ENCODE measurements around the gene FHL2.

Gene FHL2

DNA sequence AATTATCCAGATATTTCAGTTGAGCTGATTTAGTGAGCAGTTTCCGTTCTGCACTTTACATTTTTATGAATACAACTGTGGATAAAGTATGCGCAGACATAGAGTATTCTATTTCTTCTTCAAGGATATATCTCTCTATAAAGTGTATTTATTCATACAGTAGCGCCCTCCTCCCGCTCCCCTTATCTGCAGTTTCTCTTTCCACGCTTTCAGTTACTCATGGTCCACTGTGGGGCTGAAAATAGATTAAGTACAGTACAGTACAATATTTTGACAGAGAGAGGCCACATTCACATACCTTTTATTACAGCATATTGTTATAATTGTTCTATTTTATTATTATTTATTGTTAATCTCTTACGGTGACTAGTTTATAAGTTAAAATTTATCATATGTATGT, 19.7 kb upstream of the FHL2 start:
- Histone ChIP-seq H3K9me2 (replicated peaks; ENCODE audit: insufficient read depth, low read length) (no peaks in the 10 kb centered on the region), H3K4me1 (ENCODE audit: low read length) (0 out of 2 replicates have a peak, but pooled peaks cover 5% of the 10 kb centered on the region), H3K9ac (ENCODE audit: low read length) (no peak overlapping the region), H3K27me3 (replicated peaks; ENCODE audit: insufficient read depth, low read length) (no peaks in the 10 kb centered on the region), H3K79me2 (ENCODE audit: low read length) (no peaks in the 10 kb centered on the region), H2AFZ (ENCODE audit: low read length) (no peak overlapping the region), H3F3A (ENCODE audit: insufficient read depth, low read length) (no peaks in the 10 kb centered on the region), H3K4me2 (ENCODE audit: low read depth, low read length) (no peak overlapping the region), H4K20me1 (ENCODE audit: insufficient read depth, low read length) (no peaks in the 10 kb centered on the region), H3K27ac (ENCODE audit: low read length) (no peak overlapping the region), H3K9me3 (replicated peaks; ENCODE audit: insufficient read depth, low read length) (no peaks in the 10 kb centered on the region), H3K36me3 (replicated peaks; ENCODE audit: insufficient read depth, low read length) (no peaks in the 10 kb centered on the region), H3K4me3 (ENCODE audit: low read length) (no peak overlapping the region)
- no peak for DNase-seq
- no peak for TF ChIP-seq EZH2phosphoT487 (IDR thresholded peaks at IDR 0.05; ENCODE audit: low read length)
- no peak for TF ChIP-seq EZH2 (optimal IDR thresholded peaks at IDR 0.05; ENCODE audit: low read depth, low read length)
- TF ChIP-seq, protein P1, sequence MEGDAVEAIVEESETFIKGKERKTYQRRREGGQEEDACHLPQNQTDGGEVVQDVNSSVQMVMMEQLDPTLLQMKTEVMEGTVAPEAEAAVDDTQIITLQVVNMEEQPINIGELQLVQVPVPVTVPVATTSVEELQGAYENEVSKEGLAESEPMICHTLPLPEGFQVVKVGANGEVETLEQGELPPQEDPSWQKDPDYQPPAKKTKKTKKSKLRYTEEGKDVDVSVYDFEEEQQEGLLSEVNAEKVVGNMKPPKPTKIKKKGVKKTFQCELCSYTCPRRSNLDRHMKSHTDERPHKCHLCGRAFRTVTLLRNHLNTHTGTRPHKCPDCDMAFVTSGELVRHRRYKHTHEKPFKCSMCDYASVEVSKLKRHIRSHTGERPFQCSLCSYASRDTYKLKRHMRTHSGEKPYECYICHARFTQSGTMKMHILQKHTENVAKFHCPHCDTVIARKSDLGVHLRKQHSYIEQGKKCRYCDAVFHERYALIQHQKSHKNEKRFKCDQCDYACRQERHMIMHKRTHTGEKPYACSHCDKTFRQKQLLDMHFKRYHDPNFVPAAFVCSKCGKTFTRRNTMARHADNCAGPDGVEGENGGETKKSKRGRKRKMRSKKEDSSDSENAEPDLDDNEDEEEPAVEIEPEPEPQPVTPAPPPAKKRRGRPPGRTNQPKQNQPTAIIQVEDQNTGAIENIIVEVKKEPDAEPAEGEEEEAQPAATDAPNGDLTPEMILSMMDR (IDR thresholded peaks at IDR 0.05; ENCODE audit: low read length): no peak

DNA sequence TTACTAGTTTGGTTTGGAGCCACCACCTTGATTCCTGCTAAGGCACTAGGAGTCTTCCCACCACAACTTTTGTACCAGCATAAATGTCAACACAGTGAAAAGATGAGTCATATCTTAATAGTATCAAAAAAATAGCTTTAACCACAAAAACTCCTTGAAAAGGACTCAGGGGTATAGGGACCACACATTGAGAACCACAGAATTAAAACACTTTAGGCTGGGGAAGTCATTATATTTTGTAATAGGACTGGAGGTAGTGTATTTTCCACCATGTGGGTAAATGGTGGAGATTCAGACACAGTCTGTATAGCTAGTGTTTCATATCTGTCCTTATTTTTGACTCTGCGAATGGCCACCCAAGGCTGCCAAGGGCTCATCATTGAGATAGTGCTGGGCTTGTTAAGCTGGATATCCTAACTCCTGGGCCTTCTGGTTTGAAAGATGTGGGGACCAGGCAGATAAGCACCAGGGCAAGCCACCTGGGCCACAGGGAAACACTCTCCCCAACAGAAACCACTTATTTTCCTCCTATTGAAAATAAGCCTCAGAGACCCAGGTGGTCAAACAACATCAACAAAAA, 19.1 kb upstream of the FHL2 start:
- Histone ChIP-seq H3K4me2 (ENCODE audit: low read depth, low read length) (no peak overlapping the region), H3K4me3 (ENCODE audit: low read length) (no peak overlapping the region), H3K79me2 (ENCODE audit: low read length) (no peaks in the 10 kb centered on the region), H3K9me2 (replicated peaks; ENCODE audit: insufficient read depth, low read length) (no peaks in the 10 kb centered on the region), H3K9me3 (replicated peaks; ENCODE audit: insufficient read depth, low read length) (no peaks in the 10 kb centered on the region), H4K20me1 (ENCODE audit: insufficient read depth, low read length) (no peaks in the 10 kb centered on the region), H3K27ac (ENCODE audit: low read length) (no peak overlapping the region), H2AFZ (ENCODE audit: low read length) (no peak overlapping the region), H3K9ac (ENCODE audit: low read length) (no peak overlapping the region), H3K4me1 (ENCODE audit: low read length) (0 out of 2 replicates have a peak, but pooled peaks cover 5% of the 10 kb centered on the region), H3K27me3 (replicated peaks; ENCODE audit: insufficient read depth, low read length) (no peaks in the 10 kb centered on the region), H3K36me3 (replicated peaks; ENCODE audit: insufficient read depth, low read length) (no peaks in the 10 kb centered on the region), H3F3A (ENCODE audit: insufficient read depth, low read length) (no peaks in the 10 kb centered on the region)
- TF ChIP-seq EZH2phosphoT487 (IDR thresholded peaks at IDR 0.05; ENCODE audit: low read length) (no peak), EZH2 (optimal IDR thresholded peaks at IDR 0.05; ENCODE audit: low read depth, low read length) (no peak)
- TF ChIP-seq, protein P1 (IDR thresholded peaks at IDR 0.05; ENCODE audit: low read length): no peak
- DNase-seq: no peak

DNA sequence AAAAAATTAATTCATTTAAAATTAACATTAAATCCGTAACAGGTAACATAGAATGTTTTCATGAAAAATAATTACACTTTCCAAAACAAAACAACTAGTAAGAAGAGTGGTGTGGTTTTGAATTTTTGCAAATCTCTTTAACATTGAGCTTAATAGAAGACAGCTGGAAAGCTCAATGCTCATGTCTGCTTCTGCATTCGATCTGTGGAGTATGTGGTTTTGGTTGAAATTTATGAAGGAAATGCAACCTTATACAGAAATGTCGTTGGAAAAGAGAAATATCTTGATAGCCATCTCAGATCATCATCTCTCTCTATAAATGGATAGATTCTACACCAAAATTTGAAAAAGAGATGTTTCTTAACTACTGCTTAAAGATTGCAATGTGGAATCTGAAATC, 17.3 kb upstream of the FHL2 start:
- DNase-seq: no peak
- no peak overlapping the region for H3K27ac ChIP-seq (ENCODE audit: low read length)
- H3K9ac ChIP-seq (ENCODE audit: low read length): no peak overlapping the region
- no peaks in the 10 kb centered on the region for H3K79me2 ChIP-seq (ENCODE audit: low read length)
- H3K9me2 ChIP-seq (replicated peaks; ENCODE audit: insufficient read depth, low read length): no peaks in the 10 kb centered on the region
- no peaks in the 10 kb centered on the region for H3F3A ChIP-seq (ENCODE audit: insufficient read depth, low read length)
- H3K4me2 ChIP-seq (ENCODE audit: low read depth, low read length): no peak overlapping the region
- H3K9me3 ChIP-seq (replicated peaks; ENCODE audit: insufficient read depth, low read length): no peaks in the 10 kb centered on the region
- H3K27me3 ChIP-seq (replicated peaks; ENCODE audit: insufficient read depth, low read length): no peaks in the 10 kb centered on the region
- H4K20me1 ChIP-seq (ENCODE audit: insufficient read depth, low read length): no peaks in the 10 kb centered on the region
- no peak overlapping the region for H2AFZ ChIP-seq (ENCODE audit: low read length)
- no peak overlapping the region for H3K4me3 ChIP-seq (ENCODE audit: low read length)
- peaks cover 15% of the 10 kb centered on the region; the same call in 1 of the 2 replicates for H3K4me1 ChIP-seq (ENCODE audit: low read length)
- no peaks in the 10 kb centered on the region for H3K36me3 ChIP-seq (replicated peaks; ENCODE audit: insufficient read depth, low read length)
- no peak for TF ChIP-seq EZH2 (optimal IDR thresholded peaks at IDR 0.05; ENCODE audit: low read depth, low read length)
- TF ChIP-seq EZH2phosphoT487 (IDR thresholded peaks at IDR 0.05; ENCODE audit: low read length): no peak
- TF ChIP-seq, protein P1 (IDR thresholded peaks at IDR 0.05; ENCODE audit: low read length): no peak

Measured in MM.1S (cell line).